PC-9 (cell line): ENCODE data around the gene ELAVL1. TPM values are rescaled to one million over a fixed set of nuclear protein-coding genes. Genes with fewer than 3 reads are reported as not detected.

Experiments used
- BruUV-seq: library from RNA; stranded (reverse); fragments of 400-500 nt; replicated peaks from 2 replicates; lab custom pipeline; 2021; lab: Mats Ljungman, UMichigan
- CTCF ChIA-PET: fragments of 300-600 bp; sonication (Branson Sonifier 250); formaldehyde crosslinking; loops from one replicate; lab custom pipeline; 2022; ENCODE audit warnings: antibody characterized with exemption; lab: Charles Lee
- POLR2A ChIA-PET: fragments of 300-600 bp; sonication (Branson Sonifier 250); formaldehyde crosslinking; loops from one replicate; lab custom pipeline; 2022; ENCODE audit warnings: antibody characterized with exemption; ENCODE audit not compliant: unreplicated experiment; lab: Charles Lee
- DNase-seq, 2 experiments: peaks; one replicate each; pipeline versions ENCODE4 v3.0.0 to v3.0.0-alpha.2; 2015 to 2022; ENCODE audit warnings: mixed read lengths in 1 of 2
- H2AFZ ChIP-seq: fragments of 200-600 bp; sonication (generic); 2 replicates; pipeline ENCODE4 v1.8.1; 2017; ENCODE audit warnings: antibody characterized with exemption
- H3F3A ChIP-seq: fragments of 200-600 bp; sonication (generic); 2 replicates; pipeline ENCODE4 v1.8.1; 2017; ENCODE audit warnings: antibody characterized with exemption, mild to moderate bottlenecking, low read depth; ENCODE audit not compliant: insufficient read depth
- H3K27ac ChIP-seq: fragments of 200-600 bp; sonication (generic); 2 replicates; pipeline ENCODE4 v1.6.1; 2016; ENCODE audit warnings: mixed run types
- H3K27me3 ChIP-seq: fragments of 200-600 bp; sonication (generic); 2 replicates; pipeline ENCODE4 v1.6.1; 2016; ENCODE audit warnings: low read depth, mixed run types; ENCODE audit not compliant: insufficient read depth
- H3K36me3 ChIP-seq: fragments of 200-600 bp; sonication (generic); 2 replicates; pipeline ENCODE4 v1.6.1; 2016; ENCODE audit warnings: low read depth, mixed run types
- H3K4me1 ChIP-seq: fragments of 200-600 bp; sonication (generic); replicated peaks from 2 replicates; pipeline ENCODE4 v1.6.1; 2016; ENCODE audit warnings: mixed run types; ENCODE audit not compliant: insufficient read depth
- H3K4me2 ChIP-seq: fragments of 200-600 bp; sonication (generic); 2 replicates; pipeline ENCODE4 v1.6.1; 2017; ENCODE audit warnings: mixed run types
- H3K4me3 ChIP-seq: fragments of 200-600 bp; sonication (generic); 2 replicates; pipeline ENCODE4 v1.6.1; 2016; ENCODE audit warnings: mixed run types
- H3K79me2 ChIP-seq: fragments of 200-600 bp; sonication (generic); 2 replicates; pipeline ENCODE4 v1.6.1; 2017; ENCODE audit warnings: low read depth, mixed run types
- H3K9me2 ChIP-seq: fragments of 200-600 bp; sonication (generic); 2 replicates; pipeline ENCODE4 v1.8.1; 2017; ENCODE audit warnings: mild to moderate bottlenecking; ENCODE audit not compliant: insufficient read depth
- H3K9me3 ChIP-seq: fragments of 200-600 bp; sonication (generic); 2 replicates; pipeline ENCODE4 v1.8.1; 2016; ENCODE audit warnings: low read depth; ENCODE audit not compliant: insufficient read depth
- H4K20me1 ChIP-seq: fragments of 200-600 bp; sonication (generic); 2 replicates; pipeline ENCODE4 v1.8.1; 2017; ENCODE audit not compliant: insufficient read depth
- CTCF ChIP-seq: fragments of 200-600 bp; sonication (generic); conservative IDR thresholded peaks from 2 replicates; pipeline ENCODE4 v1.6.1; 2017; ENCODE audit warnings: mixed run types, antibody characterized with exemption, mild to moderate bottlenecking, moderate library complexity
- EZH2 ChIP-seq: fragments of 200-600 bp; sonication (generic); IDR thresholded peaks from 2 replicates; pipeline ENCODE4 v1.8.0; 2017; ENCODE audit warnings: antibody characterized with exemption, low read depth
- intact Hi-C: fragments of 100-400 bp; cut with micrococcal nuclease; formaldehyde crosslinking; loops from one replicate; pipeline ENCODE4 v1.10.0; 2022; ENCODE audit not compliant: unreplicated experiment
- total RNA-seq: library from RNA; stranded (reverse); gene quantifications from 2 replicates; pipeline ENCODE4 v1.2.3, GENCODE V29; 2021

The ELAVL1 gene
- total RNA-seq, 1 experiment from 2014 or later, result 108 TPM

GRCh38 chr19:8044018-8044417 lies 38.6 kb upstream of the ELAVL1 start:
- Histone ChIP-seq H3K79me2 (no peaks in the 10 kb centered on the region), H3K4me3 (no peak overlapping the region), H3K27me3 (peaks cover 18% of the 10 kb centered on the region), H3K9me2 (no peaks in the 10 kb centered on the region), H3K4me2 (no peak overlapping the region), H3K27ac (no peak overlapping the region), H3K4me1 (no peaks in the 10 kb centered on the region), H4K20me1 (no peaks in the 10 kb centered on the region), H3K9me3 (no peaks in the 10 kb centered on the region), H3K36me3 (no peaks in the 10 kb centered on the region), H3F3A (no peaks in the 10 kb centered on the region), H2AFZ (no peak overlapping the region)
- ChIA-PET POLR2A (no interaction called here), CTCF (no interaction called here)
- intact Hi-C loops, result no loop called here
- DNase-seq, result no peak
- BruUV-seq, result no TSS peak
- TF ChIP-seq CTCF (no peak), EZH2 (no peak)

GRCh38 chr19:8042900-8043299 lies 37.5 kb upstream of the ELAVL1 start:
- Histone ChIP-seq H3K4me1 (no peaks in the 10 kb centered on the region), H3K9me3 (no peaks in the 10 kb centered on the region), H4K20me1 (no peaks in the 10 kb centered on the region), H3K4me3 (no peak overlapping the region), H3K9me2 (no peaks in the 10 kb centered on the region), H3K4me2 (no peak overlapping the region), H3K36me3 (no peaks in the 10 kb centered on the region), H2AFZ (no peak overlapping the region), H3K27ac (no peak overlapping the region), H3K27me3 (peaks cover 18% of the 10 kb centered on the region), H3F3A (no peaks in the 10 kb centered on the region), H3K79me2 (no peaks in the 10 kb centered on the region)
- no peak for TF ChIP-seq EZH2
- no peak for TF ChIP-seq CTCF
- CTCF ChIA-PET, result no interaction called here
- intact Hi-C loops, result no loop called here
- DNase-seq, result no peak
- no TSS peak for BruUV-seq
- POLR2A ChIA-PET, result no interaction called here

DNA sequence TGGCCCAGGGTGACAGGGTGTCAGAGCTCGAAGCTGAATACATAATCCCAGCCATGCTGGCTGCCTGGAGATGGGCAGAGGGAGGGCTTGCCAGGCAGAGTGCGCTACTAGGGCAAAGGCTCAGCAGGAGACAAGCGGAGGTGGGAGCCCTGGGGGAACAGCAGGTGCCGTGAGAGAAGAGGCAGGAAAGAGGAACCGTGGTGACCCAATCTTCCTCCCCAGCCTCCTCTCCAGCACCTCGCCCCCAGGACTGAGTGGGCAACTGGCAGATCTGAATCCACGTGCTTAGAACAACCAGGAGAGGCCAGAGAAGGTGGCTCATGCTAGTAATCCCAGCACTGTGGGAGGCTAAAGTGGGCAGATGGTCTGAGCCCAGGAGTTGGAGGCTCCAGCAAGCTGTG lies 36.1 kb upstream of the ELAVL1 start:
- intact Hi-C loops, result no loop called here
- no peak for TF ChIP-seq CTCF
- TF ChIP-seq EZH2, result no peak
- POLR2A ChIA-PET, result interaction anchor here (0.9 kb wide), 1 partner anchor 71 kb away, joined by 5 read pairs; no protein-coding TSS in a partner anchor
- no peak for DNase-seq
- Histone ChIP-seq H2AFZ (no peak overlapping the region), H3K9me2 (no peaks in the 10 kb centered on the region), H3K4me3 (no peak overlapping the region), H3K27me3 (peaks cover 18% of the 10 kb centered on the region), H3K4me1 (no peaks in the 10 kb centered on the region), H3K4me2 (no peak overlapping the region), H3K9me3 (no peaks in the 10 kb centered on the region), H3K27ac (no peak overlapping the region), H3K79me2 (no peaks in the 10 kb centered on the region), H3F3A (no peaks in the 10 kb centered on the region), H3K36me3 (no peaks in the 10 kb centered on the region), H4K20me1 (no peaks in the 10 kb centered on the region)
- CTCF ChIA-PET, result no interaction called here
- no TSS peak for BruUV-seq
